HFF-Myc (cell line): ENCODE measurements around the gene EEA1.

Experiments
- DNase-seq: peaks from one replicate; pipeline ENCODE4 v3.0.0-alpha.2; 2011; ENCODE audit warnings: low read depth; ENCODE audit errors: extremely low read depth
- H3K4me3 ChIP-seq: replicated peaks from 2 replicates; pipeline ENCODE4 v1.5.1; 2011; ENCODE audit warnings: low read depth, mild to moderate bottlenecking, control low read depth, low read length
- CTCF ChIP-seq: IDR thresholded peaks from 2 replicates; pipeline ENCODE4 v1.5.1; 2012; ENCODE audit warnings: mild to moderate bottlenecking, low read depth, low read length, control low read depth; ENCODE audit errors: missing control alignments

EEA1 gene

GRCh38 chr12:92950011-92950410 is 20.9 kb upstream of the EEA1 start:
- no peak for TF ChIP-seq CTCF
- no peak for DNase-seq
- H3K4me3 ChIP-seq: no peak overlapping the region

GRCh38 chr12:92949466-92949865 is 20.4 kb upstream of the EEA1 start:
- TF ChIP-seq CTCF: no peak
- no peak for DNase-seq
- no peak overlapping the region for H3K4me3 ChIP-seq

- no peak overlapping the region for H3K4me3 ChIP-seq
- TF ChIP-seq CTCF: no peak
- DNase-seq: no peak
These were observed 18.6 kb upstream of the EEA1 start for GRCh38 chr12:92947589-92948215.

GRCh38 chr12:92945659-92946220 is 16.6 kb upstream of the EEA1 start:
- DNase-seq: no peak
- TF ChIP-seq CTCF: no peak
- H3K4me3 ChIP-seq: no peak overlapping the region

- no peak for TF ChIP-seq CTCF
- DNase-seq: no peak
- no peak overlapping the region for H3K4me3 ChIP-seq
These were observed 14.6 kb upstream of the EEA1 start for GRCh38 chr12:92943482-92944250.

- H3K4me3 ChIP-seq: no peak overlapping the region
- DNase-seq: no peak
- no peak for TF ChIP-seq CTCF
These were observed 13.8 kb upstream of the EEA1 start for GRCh38 chr12:92942905-92943304.
